ENCODE measurements around the gene MGAT4A. TPM values are rescaled to one million over a fixed set of nuclear protein-coding genes. Genes with fewer than 3 reads are reported as not detected.

MGAT4A gene
- total and polyA plus RNA-seq, 9 of the 15 experiments (the other 6 are each of a cell fraction or from before 2014, with no cell fraction given), result 0.03 to 0.53 (median 0.18) TPM; not detected in 2

DNA sequence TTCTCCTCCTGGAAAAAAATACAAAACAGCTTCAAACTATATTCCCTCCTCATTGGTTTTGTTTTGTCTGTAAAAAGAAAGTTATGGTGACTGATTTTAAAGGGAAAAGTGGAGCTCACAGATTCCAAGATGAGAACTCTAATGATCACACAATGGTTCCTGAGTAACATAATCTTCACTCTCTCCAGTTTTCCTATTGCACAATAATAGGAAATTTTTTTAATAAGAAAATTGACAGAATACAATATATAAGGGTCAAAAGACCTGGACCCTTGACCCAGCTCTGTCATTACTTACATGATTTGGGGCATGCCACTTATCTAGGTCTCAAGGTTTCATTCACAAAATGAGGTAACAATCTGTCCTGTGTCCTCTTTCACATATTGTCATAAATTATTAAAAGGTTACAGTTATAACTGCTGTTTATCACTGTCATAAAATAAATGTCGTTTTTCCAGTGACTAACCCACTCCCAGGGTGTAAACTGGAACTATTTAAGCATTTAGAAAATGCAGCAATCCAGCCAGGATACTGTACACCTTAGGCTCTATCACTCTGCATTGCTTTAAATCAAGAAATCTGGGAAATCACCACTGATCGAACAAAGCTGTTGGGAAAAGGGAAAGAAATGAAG, 4.1 kb downstream of the MGAT4A start:
- no peak overlapping the region for H3K9ac ChIP-seq (ENCODE audit: insufficient read depth in 1 of 2, low read depth in 2 of 2, low read length in 2 of 2)
- H3K27me3 ChIP-seq (ENCODE audit: control insufficient read depth in 2 of 2, insufficient read depth in 2 of 2, low read length in 2 of 2), result peaks cover 13 to 18% of the 10 kb centered on the region in 2 experiments
- ChIA-PET CTCF (ENCODE audit: low intra/inter-chr PET ratio) (no interaction called here), POLR2A (no interaction called here)
- in situ Hi-C loops (cut with MboI) (no loop called here), intact Hi-C loops (cut with micrococcal nuclease) (no loop called here)
- no peaks in the 10 kb centered on the region for H3K9me1 ChIP-seq (ENCODE audit: control insufficient read depth, insufficient read depth, low read length)
- H2AFZ ChIP-seq (ENCODE audit: low read depth, low read length), result no peak overlapping the region
- ATAC-seq (no peak), DNase-seq (ENCODE audit: extremely low read depth in 1 of 4, low spot score in 3 of 4) (no peak), FAIRE-seq (no peak)
- H3K4me2 ChIP-seq (ENCODE audit: insufficient read depth, low read length), result no peak overlapping the region
- no peaks in the 10 kb centered on the region for H4K20me1 ChIP-seq (replicated peaks; ENCODE audit: control insufficient read depth, insufficient read depth, low read length)
- H3K4me3 ChIP-seq, result no peak overlapping the region
- no TSS peak for BruUV-seq (replicated peaks)
- H3K36me3 ChIP-seq (ENCODE audit: control insufficient read depth, insufficient read depth, low read length), result no peaks in the 10 kb centered on the region
- H3K79me2 ChIP-seq (ENCODE audit: control insufficient read depth, insufficient read depth, low read length), result no peaks in the 10 kb centered on the region
- no peaks in the 10 kb centered on the region for H3K9me3 ChIP-seq (replicated peaks; ENCODE audit: control insufficient read depth, insufficient read depth, low read depth, low read length)
- peaks cover 0 to 14% of the 10 kb centered on the region in 2 experiments; a peak in 3 of 5 replicates for H3K4me1 ChIP-seq (replicated peaks in 1 of 2; ENCODE audit: control insufficient read depth in 2 of 2, insufficient read depth in 2 of 2, low read length in 2 of 2)
- WGBS (ENCODE audit: insufficient coverage, low coverage, missing lambda C conversion rate), result 0% methylated on average over 2 of the region's 2 CpGs
- no peak overlapping the region for H3K27ac ChIP-seq (ENCODE audit: extremely low read depth, low read depth, low read length)
- TF ChIP-seq, protein P1, sequence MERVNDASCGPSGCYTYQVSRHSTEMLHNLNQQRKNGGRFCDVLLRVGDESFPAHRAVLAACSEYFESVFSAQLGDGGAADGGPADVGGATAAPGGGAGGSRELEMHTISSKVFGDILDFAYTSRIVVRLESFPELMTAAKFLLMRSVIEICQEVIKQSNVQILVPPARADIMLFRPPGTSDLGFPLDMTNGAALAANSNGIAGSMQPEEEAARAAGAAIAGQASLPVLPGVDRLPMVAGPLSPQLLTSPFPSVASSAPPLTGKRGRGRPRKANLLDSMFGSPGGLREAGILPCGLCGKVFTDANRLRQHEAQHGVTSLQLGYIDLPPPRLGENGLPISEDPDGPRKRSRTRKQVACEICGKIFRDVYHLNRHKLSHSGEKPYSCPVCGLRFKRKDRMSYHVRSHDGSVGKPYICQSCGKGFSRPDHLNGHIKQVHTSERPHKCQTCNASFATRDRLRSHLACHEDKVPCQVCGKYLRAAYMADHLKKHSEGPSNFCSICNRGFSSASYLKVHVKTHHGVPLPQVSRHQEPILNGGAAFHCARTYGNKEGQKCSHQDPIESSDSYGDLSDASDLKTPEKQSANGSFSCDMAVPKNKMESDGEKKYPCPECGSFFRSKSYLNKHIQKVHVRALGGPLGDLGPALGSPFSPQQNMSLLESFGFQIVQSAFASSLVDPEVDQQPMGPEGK (CRISPR knock-in tag; IDR thresholded peaks at IDR 0.05; ENCODE audit: borderline replicate concordance), result no peak
- TF ChIP-seq, protein P2, sequence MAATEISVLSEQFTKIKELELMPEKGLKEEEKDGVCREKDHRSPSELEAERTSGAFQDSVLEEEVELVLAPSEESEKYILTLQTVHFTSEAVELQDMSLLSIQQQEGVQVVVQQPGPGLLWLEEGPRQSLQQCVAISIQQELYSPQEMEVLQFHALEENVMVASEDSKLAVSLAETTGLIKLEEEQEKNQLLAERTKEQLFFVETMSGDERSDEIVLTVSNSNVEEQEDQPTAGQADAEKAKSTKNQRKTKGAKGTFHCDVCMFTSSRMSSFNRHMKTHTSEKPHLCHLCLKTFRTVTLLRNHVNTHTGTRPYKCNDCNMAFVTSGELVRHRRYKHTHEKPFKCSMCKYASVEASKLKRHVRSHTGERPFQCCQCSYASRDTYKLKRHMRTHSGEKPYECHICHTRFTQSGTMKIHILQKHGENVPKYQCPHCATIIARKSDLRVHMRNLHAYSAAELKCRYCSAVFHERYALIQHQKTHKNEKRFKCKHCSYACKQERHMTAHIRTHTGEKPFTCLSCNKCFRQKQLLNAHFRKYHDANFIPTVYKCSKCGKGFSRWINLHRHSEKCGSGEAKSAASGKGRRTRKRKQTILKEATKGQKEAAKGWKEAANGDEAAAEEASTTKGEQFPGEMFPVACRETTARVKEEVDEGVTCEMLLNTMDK (IDR thresholded peaks at IDR 0.05; ENCODE audit: borderline replicate concordance, insufficient read depth, low read depth, low read length, poor library complexity, severe bottlenecking), result no peak
- TF ChIP-seq ZNF311 (CRISPR knock-in tag; IDR thresholded peaks at IDR 0.05) (no peak), ELF2 (CRISPR knock-in tag; IDR thresholded peaks at IDR 0.05) (no peak), ZNF764 (CRISPR knock-in tag; IDR thresholded peaks at IDR 0.05; ENCODE audit: low read depth) (no peak), TCF7 (IDR thresholded peaks at IDR 0.05; ENCODE audit: borderline replicate concordance) (no peak), MCM2 (IDR thresholded peaks at IDR 0.05; ENCODE audit: low read depth) (no peak), TARDBP (IDR thresholded peaks at IDR 0.05) (no peak), POU5F1 (IDR thresholded peaks at IDR 0.05; ENCODE audit: borderline replicate concordance, low read depth, low read length, partially characterized antibody) (no peak), CEBPB (tag; IDR thresholded peaks at IDR 0.05) (peak; percentile 55; the same call in 1 of the 2 replicates), CEBPG (CRISPR knock-in tag; IDR thresholded peaks at IDR 0.05) (no peak), CEBPG (tag; conservative IDR thresholded peaks at IDR 0.05 in 1 of 2, IDR thresholded peaks at IDR 0.05 in 1 of 2) (peak in 1 of 2 experiments; percentile 90; a peak in 2 of 4 replicates), HNRNPK (IDR thresholded peaks at IDR 0.05; ENCODE audit: low read depth, low read length, poor library complexity, severe bottlenecking) (no peak), ZNF584 (CRISPR knock-in tag; IDR thresholded peaks at IDR 0.05; ENCODE audit: low read depth) (no peak), HMGN3 (IDR thresholded peaks at IDR 0.05; ENCODE audit: borderline replicate concordance, extremely low read depth, insufficient read length, low read depth, low read length) (no peak)
- TF ChIP-seq, protein P3, sequence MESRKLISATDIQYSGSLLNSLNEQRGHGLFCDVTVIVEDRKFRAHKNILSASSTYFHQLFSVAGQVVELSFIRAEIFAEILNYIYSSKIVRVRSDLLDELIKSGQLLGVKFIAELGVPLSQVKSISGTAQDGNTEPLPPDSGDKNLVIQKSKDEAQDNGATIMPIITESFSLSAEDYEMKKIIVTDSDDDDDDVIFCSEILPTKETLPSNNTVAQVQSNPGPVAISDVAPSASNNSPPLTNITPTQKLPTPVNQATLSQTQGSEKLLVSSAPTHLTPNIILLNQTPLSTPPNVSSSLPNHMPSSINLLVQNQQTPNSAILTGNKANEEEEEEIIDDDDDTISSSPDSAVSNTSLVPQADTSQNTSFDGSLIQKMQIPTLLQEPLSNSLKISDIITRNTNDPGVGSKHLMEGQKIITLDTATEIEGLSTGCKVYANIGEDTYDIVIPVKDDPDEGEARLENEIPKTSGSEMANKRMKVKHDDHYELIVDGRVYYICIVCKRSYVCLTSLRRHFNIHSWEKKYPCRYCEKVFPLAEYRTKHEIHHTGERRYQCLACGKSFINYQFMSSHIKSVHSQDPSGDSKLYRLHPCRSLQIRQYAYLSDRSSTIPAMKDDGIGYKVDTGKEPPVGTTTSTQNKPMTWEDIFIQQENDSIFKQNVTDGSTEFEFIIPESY (CRISPR knock-in tag; IDR thresholded peaks at IDR 0.05), result no peak

All from K562 (cell line).